ENCODE measurements around the gene PLEKHJ1. TPM values are rescaled to one million over a fixed set of nuclear protein-coding genes. Genes with fewer than 3 reads are reported as not detected.

PLEKHJ1 gene
- total and polyA plus RNA-seq, 2 of the 13 experiments (the other 11 are each of a cell fraction or from before 2014, with no cell fraction given), result 70.5 to 130 TPM

DNA sequence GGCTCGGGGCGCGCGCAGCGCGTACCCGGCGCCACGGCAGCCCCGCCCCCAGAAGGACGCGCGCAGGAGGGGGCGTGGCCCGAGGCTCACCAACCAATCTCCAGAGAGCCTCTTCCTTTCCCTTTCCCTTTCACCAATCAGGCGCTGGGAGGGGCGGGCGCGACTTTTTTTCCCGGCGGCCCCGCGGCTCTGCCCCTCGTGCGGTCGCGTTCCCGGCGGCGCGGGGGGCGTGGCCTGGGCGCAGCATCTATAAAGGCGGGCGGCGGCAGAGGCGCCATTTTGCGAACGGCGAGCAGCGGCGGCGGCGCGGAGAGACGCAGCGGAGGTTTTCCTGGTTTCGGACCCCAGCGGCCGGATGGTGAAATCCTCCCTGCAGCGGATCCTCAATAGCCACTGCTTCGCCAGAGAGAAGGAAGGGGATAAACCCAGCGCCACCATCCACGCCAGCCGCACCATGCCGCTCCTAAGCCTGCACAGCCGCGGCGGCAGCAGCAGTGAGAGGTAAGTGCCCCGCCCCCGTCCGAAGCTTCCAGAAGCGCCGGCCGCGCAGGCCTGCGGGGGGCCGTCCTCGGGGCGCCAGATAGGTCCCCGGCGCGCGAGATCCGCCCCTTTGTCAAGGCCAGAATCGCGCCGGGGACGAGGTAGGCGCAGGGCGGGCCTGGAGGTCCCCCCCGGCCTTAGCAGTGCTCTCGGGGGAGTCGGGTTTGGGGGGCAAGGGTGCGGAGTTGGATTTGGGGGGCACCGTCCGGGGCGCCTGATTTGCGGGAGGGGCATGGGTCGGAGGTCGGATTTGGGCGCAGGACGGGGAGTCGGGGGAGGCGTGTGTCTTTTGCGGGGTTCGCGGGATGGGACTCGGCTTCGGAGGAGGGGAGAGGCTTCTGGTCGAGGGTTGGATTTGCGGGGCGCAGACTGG lies 33.4 kb upstream of the PLEKHJ1 start (continued):
- 0 out of 2 replicates have a peak, but pooled peaks have one; percentile 26 for TF ChIP-seq ZBTB10 (CRISPR knock-in tag; IDR thresholded peaks at IDR 0.05; ENCODE audit: borderline replicate concordance)
- peak; percentile 55; the same call in 1 of the 2 replicates for TF ChIP-seq ZNF230 (CRISPR knock-in tag; IDR thresholded peaks at IDR 0.05)
- TF ChIP-seq THYN1 (CRISPR knock-in tag; IDR thresholded peaks at IDR 0.05; ENCODE audit: borderline replicate concordance, low read depth), result no peak
- TF ChIP-seq, protein P1, sequence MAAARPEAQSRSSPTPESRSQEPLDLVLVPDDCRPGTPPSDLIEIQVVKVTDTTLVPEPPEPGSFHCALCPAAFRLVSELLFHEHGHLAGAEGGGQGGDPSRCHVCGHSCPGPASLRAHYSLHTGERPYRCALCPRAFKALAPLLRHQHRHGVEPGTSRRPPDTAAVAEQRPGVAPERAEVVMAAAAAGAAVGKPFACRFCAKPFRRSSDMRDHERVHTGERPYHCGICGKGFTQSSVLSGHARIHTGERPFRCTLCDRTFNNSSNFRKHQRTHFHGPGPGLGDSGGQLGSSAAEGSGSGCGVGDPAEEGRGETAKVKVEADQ (CRISPR knock-in tag; IDR thresholded peaks at IDR 0.05; ENCODE audit: borderline replicate concordance), result no peak
- TF ChIP-seq, protein P2, sequence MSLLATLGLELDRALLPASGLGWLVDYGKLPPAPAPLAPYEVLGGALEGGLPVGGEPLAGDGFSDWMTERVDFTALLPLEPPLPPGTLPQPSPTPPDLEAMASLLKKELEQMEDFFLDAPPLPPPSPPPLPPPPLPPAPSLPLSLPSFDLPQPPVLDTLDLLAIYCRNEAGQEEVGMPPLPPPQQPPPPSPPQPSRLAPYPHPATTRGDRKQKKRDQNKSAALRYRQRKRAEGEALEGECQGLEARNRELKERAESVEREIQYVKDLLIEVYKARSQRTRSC (CRISPR knock-in tag; IDR thresholded peaks at IDR 0.05; ENCODE audit: low read depth), result no peak
- TF ChIP-seq NFIB (CRISPR knock-in tag; IDR thresholded peaks at IDR 0.05; ENCODE audit: borderline replicate concordance), result no peak
- TF ChIP-seq ZNF121 (CRISPR knock-in tag; IDR thresholded peaks at IDR 0.05), result no peak
- TF ChIP-seq HBP1 (CRISPR knock-in tag; IDR thresholded peaks at IDR 0.05; ENCODE audit: low read depth), result no peak; the same call in 1 of the 2 replicates
- no peak for TF ChIP-seq MBD4 (IDR thresholded peaks at IDR 0.05; ENCODE audit: borderline replicate concordance, low read length)
- no peak for TF ChIP-seq SP140L (CRISPR knock-in tag; IDR thresholded peaks at IDR 0.05; ENCODE audit: borderline replicate concordance)
- no peak for TF ChIP-seq ZNF572 (CRISPR knock-in tag; IDR thresholded peaks at IDR 0.05)
- peak; percentile 76 for TF ChIP-seq CBX1 (IDR thresholded peaks at IDR 0.05; ENCODE audit: low read depth)
- TF ChIP-seq, protein P3, sequence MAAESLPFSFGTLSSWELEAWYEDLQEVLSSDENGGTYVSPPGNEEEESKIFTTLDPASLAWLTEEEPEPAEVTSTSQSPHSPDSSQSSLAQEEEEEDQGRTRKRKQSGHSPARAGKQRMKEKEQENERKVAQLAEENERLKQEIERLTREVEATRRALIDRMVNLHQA (CRISPR knock-in tag; IDR thresholded peaks at IDR 0.05), result no peak
- peak; percentile 45 for TF ChIP-seq RARA (CRISPR knock-in tag; IDR thresholded peaks at IDR 0.05)
- 0 out of 2 replicates have a peak, but pooled peaks have one; percentile 61 for TF ChIP-seq ELK4 (CRISPR knock-in tag; IDR thresholded peaks at IDR 0.05; ENCODE audit: borderline replicate concordance)
- TF ChIP-seq DNMT1 (CRISPR knock-in tag; IDR thresholded peaks at IDR 0.05), result no peak
- no peak; the same call in 1 of the 2 replicates for TF ChIP-seq ZNF281 (CRISPR knock-in tag; IDR thresholded peaks at IDR 0.05; ENCODE audit: borderline replicate concordance)
